HepG2 (cell line): ENCODE data around the gene LAG3. TPM values are rescaled to one million over a fixed set of nuclear protein-coding genes. Genes with fewer than 3 reads are reported as not detected.
A peak's percentile ranks its signal among the peaks of the same experiment; 100 is the strongest.

Source experiments
- ADNP ChIP-seq: sonication (generic); formaldehyde crosslinking; IDR thresholded peaks from 2 replicates; pipeline ENCODE4 v1.4.0; 2020; ENCODE audit warnings: missing genetic modification reagents
- ASH2L ChIP-seq: fragments of 300-600, 200-600 bp; sonication (generic); IDR thresholded peaks from 2 replicates; pipeline ENCODE4 v1.7.0; 2017; ENCODE audit warnings: low read depth, mild to moderate bottlenecking, moderate library complexity, mixed read lengths, low read length; ENCODE audit not compliant: insufficient read length
- HNRNPL ChIP-seq: fragments of 200-400 bp; formaldehyde crosslinking; IDR thresholded peaks from 2 replicates; pipeline ENCODE4 v1.6.1; 2017; ENCODE audit warnings: mild to moderate bottlenecking, low read depth, low read length
- KLF6 ChIP-seq: IDR thresholded peaks from 2 replicates; pipeline ENCODE4 v1.8.0; 2016; ENCODE audit warnings: missing biosample characterization, missing genetic modification reagents
- MEIS2 ChIP-seq: sonication (generic); formaldehyde crosslinking; IDR thresholded peaks from 2 replicates; pipeline ENCODE4 v1.9.0; 2021; ENCODE audit warnings: mild to moderate bottlenecking, missing genetic modification reagents
- NR1H2 ChIP-seq: sonication (generic); formaldehyde crosslinking; IDR thresholded peaks from 2 replicates; pipeline ENCODE4 v1.8.1; 2022; ENCODE audit warnings: low read depth, missing genetic modification reagents, borderline replicate concordance
- SIN3B ChIP-seq: fragments of 150-350 bp; IDR thresholded peaks from 2 replicates; pipeline ENCODE4 v1.6.1; 2014; ENCODE audit warnings: low read length
- SMAD3 ChIP-seq: sonication (generic); formaldehyde crosslinking; IDR thresholded peaks from 2 replicates; pipeline ENCODE4 v1.4.0; 2020; ENCODE audit warnings: missing genetic modification reagents
- SP4 ChIP-seq: sonication (generic); formaldehyde crosslinking; IDR thresholded peaks from 2 replicates; pipeline ENCODE4 v1.8.1; 2023; ENCODE audit warnings: mild to moderate bottlenecking, missing genetic modification reagents
- ZBTB21 ChIP-seq: sonication (generic); formaldehyde crosslinking; IDR thresholded peaks from 2 replicates; pipeline ENCODE4 v1.4.0; 2020; ENCODE audit warnings: missing genetic modification reagents
- ZFP36L1 ChIP-seq: sonication (generic); formaldehyde crosslinking; IDR thresholded peaks from 2 replicates; pipeline ENCODE4 v1.8.0; 2022; ENCODE audit warnings: mild to moderate bottlenecking, missing genetic modification reagents, moderate library complexity
- ZKSCAN1 ChIP-seq: fragments of 150-350 bp; IDR thresholded peaks from 2 replicates; pipeline ENCODE4 v1.6.1; 2014; ENCODE audit warnings: low read length
- ZNF260 ChIP-seq: sonication (generic); formaldehyde crosslinking; IDR thresholded peaks from 2 replicates; pipeline ENCODE4 v1.4.0; 2020; ENCODE audit warnings: missing genetic modification reagents, low read depth, mild to moderate bottlenecking, borderline replicate concordance
- ZNF713 ChIP-seq: sonication (generic); formaldehyde crosslinking; IDR thresholded peaks from 2 replicates; pipeline ENCODE4 v1.4.0; 2020; ENCODE audit warnings: mild to moderate bottlenecking, missing genetic modification reagents
- ZSCAN30 ChIP-seq: sonication (generic); formaldehyde crosslinking; IDR thresholded peaks from 2 replicates; pipeline ENCODE4 v1.5.0; 2020; ENCODE audit warnings: mild to moderate bottlenecking, missing genetic modification reagents
- polyA plus RNA-seq, 8 experiments: library from polyadenylated mRNA; depleted of rRNA in 3 of 8; stranded (reverse) in 7 of 8; unstranded in 1 of 8; fragments of >200 nt; fragmentation: Illumina TruSeq in 4 of 8; extraction: Trizol in 4 of 8; gene quantifications; 2 replicates each; pipeline versions ENCODE4 v1.2.1 to v1.2.3, GENCODE V29; 2011 to 2016; ENCODE audit warnings: low read depth in 4 of 8, missing spikeins in 1 of 8, mixed read lengths in 1 of 8; ENCODE audit not compliant: insufficient read depth in 1 of 8
- total RNA-seq, 5 experiments: library from RNA; depleted of rRNA; stranded (reverse); fragments of >200 nt; fragmentation: Illumina TruSeq; extraction: Trizol; gene quantifications; 2 replicates each; pipeline ENCODE4 v1.2.3, GENCODE V29; 2016; ENCODE audit warnings: low read depth in 1 of 5
- TF ChIP-seq, protein P1 (sequence below): sonication (generic); formaldehyde crosslinking; IDR thresholded peaks from 2 replicates; pipeline ENCODE4 v1.5.1; 2020; ENCODE audit warnings: missing genetic modification reagents, mild to moderate bottlenecking, borderline replicate concordance
- TF ChIP-seq, protein P2 (sequence below): sonication (generic); formaldehyde crosslinking; IDR thresholded peaks from 2 replicates; pipeline ENCODE4 v1.5.0; 2020; ENCODE audit warnings: mild to moderate bottlenecking, missing genetic modification reagents
- TF ChIP-seq, protein P3 (sequence below): sonication (generic); formaldehyde crosslinking; IDR thresholded peaks from 2 replicates; pipeline ENCODE4 v1.4.0; 2020; ENCODE audit warnings: missing genetic modification reagents, mild to moderate bottlenecking, borderline replicate concordance
- TF ChIP-seq, protein P4 (sequence below): sonication (generic); formaldehyde crosslinking; IDR thresholded peaks from 2 replicates; pipeline ENCODE4 v1.5.0; 2020; ENCODE audit warnings: missing genetic modification reagents

The LAG3 gene
- total and polyA plus RNA-seq, 2 of the 13 experiments (the other 11 are each of a cell fraction or from before 2014, with no cell fraction given) = 0.11 to 0.26 TPM

DNA sequence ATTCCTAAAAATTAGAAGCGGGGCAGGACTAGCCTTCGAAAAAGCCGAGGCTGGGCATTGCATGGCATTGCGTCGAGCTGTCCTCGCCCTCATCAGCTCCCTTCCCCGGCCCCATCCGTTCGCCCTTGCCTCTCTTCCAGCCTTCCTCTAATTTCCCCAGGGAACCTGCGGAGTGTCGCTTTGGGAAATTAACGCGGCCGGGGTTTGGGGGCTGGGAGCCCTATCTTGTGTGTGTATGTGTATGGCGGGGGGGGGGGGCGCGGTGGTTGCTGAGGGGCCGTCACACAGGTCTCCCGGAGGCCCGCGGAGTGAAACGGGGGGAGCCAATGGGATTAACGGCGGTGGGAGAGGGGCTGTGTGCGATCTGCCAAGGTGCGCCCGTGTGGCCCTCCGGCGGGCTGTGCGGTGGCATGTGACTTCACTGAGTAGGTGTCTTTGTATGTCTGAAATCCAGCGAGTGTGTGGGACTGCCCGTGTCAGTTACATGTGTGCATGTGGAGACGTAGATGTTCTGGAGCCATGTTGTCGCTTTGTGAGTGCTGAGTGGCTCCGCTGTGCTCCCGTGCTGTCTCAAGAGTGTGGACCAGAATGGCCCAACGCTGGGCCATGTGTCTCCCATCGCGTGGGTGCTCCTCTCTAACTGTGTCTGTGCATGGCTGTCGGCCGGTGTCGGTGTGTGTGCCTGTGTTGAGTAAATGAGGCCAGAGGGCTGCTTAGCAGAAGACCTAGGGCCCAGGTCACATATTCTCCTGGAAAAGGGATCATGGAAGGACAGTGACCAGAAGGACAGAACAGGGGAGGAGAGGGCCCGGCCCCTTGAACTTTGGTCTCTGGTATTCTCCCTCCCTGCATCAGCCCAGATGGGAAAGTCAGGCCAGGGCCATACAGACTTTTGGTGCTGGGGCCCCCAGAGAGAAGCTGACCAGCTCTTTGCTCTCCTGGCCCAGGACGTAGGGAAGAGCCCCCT, 4.7 kb upstream of the LAG3 start (continued):
- TF ChIP-seq, protein P1, sequence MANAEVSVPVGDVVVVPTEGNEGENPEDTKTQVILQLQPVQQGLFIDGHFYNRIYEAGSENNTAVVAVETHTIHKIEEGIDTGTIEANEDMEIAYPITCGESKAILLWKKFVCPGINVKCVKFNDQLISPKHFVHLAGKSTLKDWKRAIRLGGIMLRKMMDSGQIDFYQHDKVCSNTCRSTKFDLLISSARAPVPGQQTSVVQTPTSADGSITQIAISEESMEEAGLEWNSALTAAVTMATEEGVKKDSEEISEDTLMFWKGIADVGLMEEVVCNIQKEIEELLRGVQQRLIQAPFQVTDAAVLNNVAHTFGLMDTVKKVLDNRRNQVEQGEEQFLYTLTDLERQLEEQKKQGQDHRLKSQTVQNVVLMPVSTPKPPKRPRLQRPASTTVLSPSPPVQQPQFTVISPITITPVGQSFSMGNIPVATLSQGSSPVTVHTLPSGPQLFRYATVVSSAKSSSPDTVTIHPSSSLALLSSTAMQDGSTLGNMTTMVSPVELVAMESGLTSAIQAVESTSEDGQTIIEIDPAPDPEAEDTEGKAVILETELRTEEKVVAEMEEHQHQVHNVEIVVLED (CRISPR knock-in tag) = peak; percentile 34; the same call in 1 of the 2 replicates
- TF ChIP-seq SMAD3 (CRISPR knock-in tag) (no peak), MEIS2 (no peak), SIN3B (no peak), ZNF260 (CRISPR knock-in tag) (no peak), ZBTB21 (CRISPR knock-in tag) (no peak), ZSCAN30 (no peak), ZNF713 (CRISPR knock-in tag) (no peak), ZKSCAN1 (0 out of 2 replicates have a peak, but pooled peaks have one; percentile 15), HNRNPL (peak; percentile 33; the same call in 1 of the 2 replicates), ZFP36L1 (no peak), NR1H2 (CRISPR knock-in tag) (no peak), ADNP (CRISPR knock-in tag) (no peak), KLF6 (peak; percentile 57; the same call in 1 of the 2 replicates), ASH2L (no peak), SP4 (peak; percentile 64)
- TF ChIP-seq, protein P2, sequence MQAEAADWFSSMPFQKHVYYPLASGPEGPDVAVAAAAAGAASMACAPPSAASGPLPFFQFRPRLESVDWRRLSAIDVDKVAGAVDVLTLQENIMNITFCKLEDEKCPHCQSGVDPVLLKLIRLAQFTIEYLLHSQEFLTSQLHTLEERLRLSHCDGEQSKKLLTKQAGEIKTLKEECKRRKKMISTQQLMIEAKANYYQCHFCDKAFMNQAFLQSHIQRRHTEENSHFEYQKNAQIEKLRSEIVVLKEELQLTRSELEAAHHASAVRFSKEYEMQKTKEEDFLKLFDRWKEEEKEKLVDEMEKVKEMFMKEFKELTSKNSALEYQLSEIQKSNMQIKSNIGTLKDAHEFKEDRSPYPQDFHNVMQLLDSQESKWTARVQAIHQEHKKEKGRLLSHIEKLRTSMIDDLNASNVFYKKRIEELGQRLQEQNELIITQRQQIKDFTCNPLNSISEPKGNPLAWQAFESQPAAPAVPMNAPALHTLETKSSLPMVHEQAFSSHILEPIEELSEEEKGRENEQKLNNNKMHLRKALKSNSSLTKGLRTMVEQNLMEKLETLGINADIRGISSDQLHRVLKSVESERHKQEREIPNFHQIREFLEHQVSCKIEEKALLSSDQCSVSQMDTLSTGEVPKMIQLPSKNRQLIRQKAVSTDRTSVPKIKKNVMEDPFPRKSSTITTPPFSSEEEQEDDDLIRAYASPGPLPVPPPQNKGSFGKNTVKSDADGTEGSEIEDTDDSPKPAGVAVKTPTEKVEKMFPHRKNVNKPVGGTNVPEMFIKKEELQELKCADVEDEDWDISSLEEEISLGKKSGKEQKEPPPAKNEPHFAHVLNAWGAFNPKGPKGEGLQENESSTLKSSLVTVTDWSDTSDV (CRISPR knock-in tag) = no peak
- TF ChIP-seq, protein P3, sequence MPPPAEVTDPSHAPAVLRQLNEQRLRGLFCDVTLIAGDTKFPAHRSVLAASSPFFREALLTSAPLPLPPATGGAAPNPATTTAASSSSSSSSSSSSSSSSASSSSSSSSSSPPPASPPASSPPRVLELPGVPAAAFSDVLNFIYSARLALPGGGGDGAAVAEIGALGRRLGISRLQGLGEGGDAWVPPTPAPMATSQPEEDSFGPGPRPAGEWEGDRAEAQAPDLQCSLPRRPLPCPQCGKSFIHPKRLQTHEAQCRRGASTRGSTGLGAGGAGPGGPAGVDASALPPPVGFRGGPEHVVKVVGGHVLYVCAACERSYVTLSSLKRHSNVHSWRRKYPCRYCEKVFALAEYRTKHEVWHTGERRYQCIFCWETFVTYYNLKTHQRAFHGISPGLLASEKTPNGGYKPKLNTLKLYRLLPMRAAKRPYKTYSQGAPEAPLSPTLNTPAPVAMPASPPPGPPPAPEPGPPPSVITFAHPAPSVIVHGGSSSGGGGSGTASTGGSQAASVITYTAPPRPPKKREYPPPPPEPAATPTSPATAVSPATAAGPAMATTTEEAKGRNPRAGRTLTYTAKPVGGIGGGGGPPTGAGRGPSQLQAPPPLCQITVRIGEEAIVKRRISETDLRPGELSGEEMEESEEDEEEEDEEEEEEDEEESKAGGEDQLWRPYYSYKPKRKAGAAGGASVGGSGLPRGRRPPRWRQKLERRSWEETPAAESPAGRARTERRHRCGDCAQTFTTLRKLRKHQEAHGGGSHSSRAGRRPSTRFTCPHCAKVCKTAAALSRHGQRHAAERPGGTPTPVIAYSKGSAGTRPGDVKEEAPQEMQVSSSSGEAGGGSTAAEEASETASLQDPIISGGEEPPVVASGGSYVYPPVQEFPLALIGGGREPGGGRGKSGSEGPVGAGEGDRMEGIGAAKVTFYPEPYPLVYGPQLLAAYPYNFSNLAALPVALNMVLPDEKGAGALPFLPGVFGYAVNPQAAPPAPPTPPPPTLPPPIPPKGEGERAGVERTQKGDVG = no peak
- TF ChIP-seq, protein P4, sequence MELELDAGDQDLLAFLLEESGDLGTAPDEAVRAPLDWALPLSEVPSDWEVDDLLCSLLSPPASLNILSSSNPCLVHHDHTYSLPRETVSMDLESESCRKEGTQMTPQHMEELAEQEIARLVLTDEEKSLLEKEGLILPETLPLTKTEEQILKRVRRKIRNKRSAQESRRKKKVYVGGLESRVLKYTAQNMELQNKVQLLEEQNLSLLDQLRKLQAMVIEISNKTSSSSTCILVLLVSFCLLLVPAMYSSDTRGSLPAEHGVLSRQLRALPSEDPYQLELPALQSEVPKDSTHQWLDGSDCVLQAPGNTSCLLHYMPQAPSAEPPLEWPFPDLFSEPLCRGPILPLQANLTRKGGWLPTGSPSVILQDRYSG (CRISPR knock-in tag) = no peak
